Muscle of leg (tissue), 11 donors: Measurements from ENCODE around the gene SMDT1. TPM values are rescaled to one million over a fixed set of nuclear protein-coding genes. Genes with fewer than 3 reads are reported as not detected.
"Not testable (repeated sequence)": the region's sequence is repeated elsewhere in the genome, so short reads cannot be mapped to it uniquely, and the experiment has no call there.

Experiments
- DNase-seq: peaks from one replicate; pipeline ENCODE4 v3.0.0; 2013
- H3K27ac ChIP-seq: one replicate; pipeline ENCODE4 v1.5.1; 2013; ENCODE audit warnings: mild to moderate bottlenecking, low read length, control low read depth
- H3K27me3 ChIP-seq: one replicate; pipeline ENCODE4 v1.6.1; 2013; ENCODE audit warnings: low read length; ENCODE audit not compliant: control insufficient read depth, insufficient read depth
- H3K36me3 ChIP-seq: one replicate; pipeline ENCODE4 v1.6.1; 2013; ENCODE audit warnings: low read length; ENCODE audit not compliant: control insufficient read depth, insufficient read depth
- H3K4me1 ChIP-seq: one replicate; pipeline ENCODE4 v1.6.1; 2013; ENCODE audit warnings: low read length; ENCODE audit not compliant: control insufficient read depth, insufficient read depth
- H3K4me3 ChIP-seq: one replicate; pipeline ENCODE4 v1.5.1; 2013; ENCODE audit warnings: low read length, control low read depth
- H3K9me3 ChIP-seq: replicated peaks from 2 replicates; pipeline ENCODE4 v1.6.1; 2013; ENCODE audit warnings: low read depth, low read length; ENCODE audit not compliant: control insufficient read depth
- WGBS: methylation state at CpG from one replicate; pipeline ENCODE4 v1.1.5; 2013; ENCODE audit warnings: missing lambda C conversion rate; ENCODE audit not compliant: insufficient coverage; 5-methylcytosine and 5-hydroxymethylcytosine counted together
- polyA plus RNA-seq, 8 donors: library from polyadenylated mRNA; unstranded; fragments of 120-200 nt; gene quantifications; one replicate each; pipeline versions ENCODE4 v1.2.1 to v1.2.3, GENCODE V29; 2013; ENCODE audit warnings: inconsistent platforms in 1 of 8, low replicate concordance in 1 of 8; ENCODE audit not compliant: insufficient read length in 8 of 8, insufficient read depth in 1 of 8
- total RNA-seq: library from RNA; stranded (reverse); fragments of 120-200 nt; gene quantifications from one replicate; pipeline ENCODE4 v1.2.4, GENCODE V29; 2013

SMDT1 gene
- total and polyA plus RNA-seq, 9 donors = 19.6 to 171 (median 109) TPM

- Histone ChIP-seq H3K4me1 (no peaks in the 10 kb centered on the region), H3K27me3 (peaks cover 3% of the 10 kb centered on the region), H3K36me3 (no peaks in the 10 kb centered on the region), H3K27ac (no peak overlapping the region), H3K4me3 (no peak overlapping the region), H3K9me3 (no peaks in the 10 kb centered on the region)
- no peak for DNase-seq
- 92% methylated on average over 11 of the region's 16 CpGs for WGBS
These were observed 48.1 kb downstream of the SMDT1 start for GRCh38 chr22:42127606-42128005.

DNA sequence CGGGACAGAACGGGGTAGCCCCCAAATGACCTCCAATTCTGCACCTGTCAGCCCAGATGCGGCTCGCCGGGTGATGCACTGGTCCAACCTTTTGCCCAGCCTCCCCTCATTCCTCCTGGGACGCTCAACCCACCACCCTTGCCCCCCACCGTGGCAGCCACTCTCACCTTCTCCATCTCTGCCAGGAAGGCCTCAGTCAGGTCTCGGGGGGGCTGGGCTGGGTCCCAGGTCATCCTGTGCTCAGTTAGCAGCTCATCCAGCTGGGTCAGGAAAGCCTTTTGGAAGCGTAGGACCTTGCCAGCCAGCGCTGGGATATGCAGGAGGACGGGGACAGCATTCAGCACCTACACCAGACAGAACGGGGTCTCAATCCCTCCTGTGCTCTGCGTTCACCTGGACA is 48.5 kb downstream of the SMDT1 start:
- H3K4me1 ChIP-seq, H3K9me3 ChIP-seq, H3K4me3 ChIP-seq, H3K27me3 ChIP-seq, DNase-seq, H3K27ac ChIP-seq, H3K36me3 ChIP-seq: not testable (repeated sequence)
- 69% methylated on average over 5 of the region's 13 CpGs for WGBS

DNA sequence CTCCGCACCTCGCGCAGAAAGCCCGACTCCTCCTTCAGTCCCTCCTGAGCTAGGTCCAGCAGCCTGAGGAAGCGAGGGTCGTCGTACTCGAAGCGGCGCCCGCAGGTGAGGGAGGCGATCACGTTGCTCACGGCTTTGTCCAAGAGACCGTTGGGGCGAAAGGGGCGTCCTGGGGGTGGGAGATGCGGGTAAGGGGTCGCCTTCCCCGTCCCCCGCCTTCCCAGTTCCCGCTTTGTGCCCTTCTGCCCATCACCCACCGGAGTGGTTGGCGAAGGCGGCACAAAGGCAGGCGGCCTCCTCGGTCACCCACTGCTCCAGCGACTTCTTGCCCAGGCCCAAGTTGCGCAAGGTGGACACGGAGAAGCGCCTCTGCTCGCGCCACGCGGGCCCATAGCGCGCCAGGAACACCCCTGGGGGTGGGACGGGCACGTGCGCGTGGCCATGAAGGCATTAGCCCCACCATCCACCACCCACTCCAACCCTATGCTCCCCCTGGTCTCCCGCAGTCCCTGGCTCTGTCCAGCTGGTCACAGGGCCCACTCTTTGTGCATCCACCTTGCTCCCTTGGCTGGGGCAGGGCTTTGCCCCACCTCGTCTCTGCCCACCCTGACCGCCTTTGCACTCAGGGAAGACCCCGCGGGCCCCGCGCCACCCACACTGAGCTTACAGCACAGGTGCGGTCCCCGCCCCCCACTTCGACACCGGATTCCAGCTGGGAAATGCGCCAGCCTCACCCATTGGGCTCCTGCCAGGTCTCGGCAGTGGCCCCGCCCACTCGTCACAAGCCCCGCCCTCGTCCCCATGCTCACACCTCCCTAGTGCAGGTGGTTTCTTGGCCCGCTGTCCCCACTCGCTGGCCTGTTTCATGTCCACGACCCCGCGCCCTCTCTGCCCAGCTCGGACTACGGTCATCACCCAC is 49.5 kb downstream of the SMDT1 start:
- 61% methylated on average over 43 of the region's 65 CpGs for WGBS
- not testable (repeated sequence) for H3K4me3 ChIP-seq, H3K27me3 ChIP-seq, DNase-seq, H3K27ac ChIP-seq, H3K36me3 ChIP-seq, H3K9me3 ChIP-seq, H3K4me1 ChIP-seq

DNA sequence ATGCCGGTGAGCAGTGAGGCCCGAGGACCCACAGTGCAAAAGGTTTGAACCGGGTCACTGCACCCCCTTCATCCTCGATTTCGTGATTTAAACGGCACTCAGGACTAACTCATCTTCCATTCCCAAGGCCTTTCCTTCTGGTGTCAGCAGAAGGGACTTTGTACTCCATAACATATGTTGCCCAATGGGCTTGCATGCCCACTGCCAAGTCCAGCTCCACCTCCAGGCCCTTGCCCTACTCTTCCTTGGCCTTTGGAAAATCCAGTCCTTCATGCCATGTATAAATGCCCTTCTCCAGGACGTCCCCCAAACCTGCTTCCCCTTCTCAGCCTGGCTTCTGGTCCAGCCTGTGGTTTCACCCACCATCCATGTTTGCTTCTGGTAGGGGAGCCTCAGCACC is 50.7 kb downstream of the SMDT1 start:
- not testable (repeated sequence) for DNase-seq, H3K27ac ChIP-seq, H3K4me1 ChIP-seq, H3K36me3 ChIP-seq, H3K4me3 ChIP-seq, H3K9me3 ChIP-seq
- WGBS = 83% methylated on average over 1 of the region's 7 CpGs
- H3K27me3 ChIP-seq = peaks cover 12% of the 10 kb centered on the region

DNA sequence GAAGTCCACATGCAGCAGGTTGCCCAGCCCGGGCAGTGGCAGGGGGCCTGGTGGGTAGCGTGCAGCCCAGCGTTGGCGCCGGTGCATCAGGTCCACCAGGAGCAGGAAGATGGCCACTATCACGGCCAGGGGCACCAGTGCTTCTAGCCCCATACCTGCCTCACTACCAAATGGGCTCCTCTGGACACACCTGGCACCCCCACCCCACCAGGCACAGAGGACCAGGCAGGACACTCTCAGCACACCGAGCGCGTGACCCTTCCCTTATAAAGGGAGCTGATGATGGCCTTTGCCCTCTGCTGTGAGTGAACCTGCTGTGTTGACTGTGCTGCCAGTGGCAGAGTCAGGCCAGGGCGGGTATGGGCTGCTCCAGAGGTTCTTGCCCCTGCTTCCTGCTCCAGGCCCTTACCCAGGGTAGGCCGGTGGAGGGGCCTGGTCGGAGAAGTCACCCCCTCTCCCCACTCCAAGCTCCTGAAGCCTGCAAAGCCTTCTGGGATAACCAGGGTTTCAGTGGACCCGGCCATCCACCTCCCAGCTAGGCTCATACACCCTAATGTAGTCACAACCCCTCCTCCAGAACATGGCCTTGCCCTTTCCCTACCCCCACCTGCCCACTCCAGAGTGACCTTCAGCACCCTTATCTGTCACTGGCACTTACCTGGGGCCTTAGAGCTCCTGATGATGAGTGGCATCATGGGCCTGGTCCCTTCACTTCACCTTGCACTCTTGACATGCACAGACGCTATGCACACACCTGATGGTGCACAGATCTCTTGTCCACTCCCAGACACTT is 51.3 kb downstream of the SMDT1 start, which contains the start of gene CYP2D6:
CYP2D6 (minus strand) TSS at position 172 of the 793 bp plus-strand sequence; CDS start at position 153, 19 bp downstream.
- H3K9me3 ChIP-seq, DNase-seq, H3K36me3 ChIP-seq, H3K4me1 ChIP-seq, H3K27ac ChIP-seq, H3K4me3 ChIP-seq: not testable (repeated sequence)
- 83% methylated on average over 5 of the region's 14 CpGs for WGBS
- peaks cover 12% of the 10 kb centered on the region for H3K27me3 ChIP-seq

DNA sequence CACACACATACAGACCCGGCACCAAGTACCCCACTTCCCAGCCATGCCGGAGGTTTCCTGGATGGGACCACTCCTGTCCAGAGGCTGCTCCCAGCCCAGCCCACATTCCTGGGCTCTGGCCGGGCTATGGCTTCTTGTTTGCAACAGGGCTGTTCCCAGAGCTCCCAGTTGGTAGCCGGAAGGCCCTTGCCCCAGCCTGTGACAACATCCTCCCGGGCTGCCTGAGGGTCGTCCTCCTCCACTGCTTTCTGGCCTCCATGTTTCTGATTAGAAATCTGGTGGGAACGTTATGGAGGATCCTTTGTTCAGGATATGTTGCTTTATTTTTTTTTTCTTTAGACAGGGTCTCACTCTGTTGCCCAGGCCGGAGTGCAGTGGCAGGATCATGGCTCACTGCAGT is 52.1 kb downstream of the SMDT1 start:
- whole genome bisulfite sequencing = 71% methylated on average over 4 of the region's 8 CpGs
- no peaks in the 10 kb centered on the region for H3K36me3 ChIP-seq

GRCh38 chr22:42132457-42132856 is 53.0 kb downstream of the SMDT1 start:
- 90% methylated on average over 10 of the region's 13 CpGs for WGBS
- H3K9me3 ChIP-seq = no peaks in the 10 kb centered on the region
- H3K27me3 ChIP-seq = peaks cover 12% of the 10 kb centered on the region
- no peak for DNase-seq
- no peak overlapping the region for H3K27ac ChIP-seq
- no peak overlapping the region for H3K4me3 ChIP-seq
- H3K36me3 ChIP-seq = no peaks in the 10 kb centered on the region
- no peaks in the 10 kb centered on the region for H3K4me1 ChIP-seq

More for the DNA sequence above, 52.1 kb downstream of the SMDT1 start:
- no peak for DNase-seq
- Histone ChIP-seq H3K27me3 (peaks cover 12% of the 10 kb centered on the region), H3K4me3 (no peak overlapping the region), H3K9me3 (no peaks in the 10 kb centered on the region), H3K27ac (no peak overlapping the region), H3K4me1 (no peaks in the 10 kb centered on the region)

Other genes with a start within 250 kb of the SMDT1 start
- gene SREBF2, start 246.6 kb upstream of the SMDT1 start, total RNA-seq = 30.9 TPM
- 100 to 1,000 TPM in 1 of 8 donors, 10 to 100 TPM in 7; 61.7 to 106 (median 82.4) TPM for gene SREBF2, start 246.6 kb upstream of the SMDT1 start, polyA plus RNA-seq
- 0.09 TPM for gene SHISA8, start 164.6 kb upstream of the SMDT1 start, total RNA-seq
- gene SHISA8, start 164.6 kb upstream of the SMDT1 start, polyA plus RNA-seq = under 1 TPM in 7 of 8 donors, not detected in 1; 0.11 to 0.39 (median 0.22) TPM
- gene TNFRSF13C, start 152.9 kb upstream of the SMDT1 start, total RNA-seq = 0.75 TPM
- gene TNFRSF13C, start 152.9 kb upstream of the SMDT1 start, polyA plus RNA-seq = 1 to 10 TPM in 7 of 8 donors, under 1 TPM in 1; 0.91 to 2.3 (median 1.2) TPM
- 6.7 TPM for gene CENPM, start 132.5 kb upstream of the SMDT1 start, total RNA-seq
- gene CENPM, start 132.5 kb upstream of the SMDT1 start, polyA plus RNA-seq = 10 to 100 TPM in 3 of 8 donors, 1 to 10 TPM in 5; 7.5 to 11.6 (median 9.1) TPM
- 0.89 TPM for gene SEPTIN3, start 110.3 kb upstream of the SMDT1 start, total RNA-seq
- gene SEPTIN3, start 110.3 kb upstream of the SMDT1 start, polyA plus RNA-seq = 1 to 10 TPM in 4 of 8 donors, under 1 TPM in 4; 0.67 to 2.0 (median 0.90) TPM
- gene WBP2NL, start 80.9 kb upstream of the SMDT1 start, total RNA-seq = 1.0 TPM
- 1 to 10 TPM in 5 of 8 donors, under 1 TPM in 3; 0.38 to 2.3 (median 1.2) TPM for gene WBP2NL, start 80.9 kb upstream of the SMDT1 start, polyA plus RNA-seq
- 21.8 TPM for gene NAGA, start 8.9 kb upstream of the SMDT1 start, total RNA-seq
- gene NAGA, start 8.9 kb upstream of the SMDT1 start, polyA plus RNA-seq = 10 to 100 TPM; 15.1 to 28.7 (median 22.4) TPM
- 25.4 TPM for gene PHETA2, start 5.5 kb upstream of the SMDT1 start, total RNA-seq
- gene PHETA2, start 5.5 kb upstream of the SMDT1 start, polyA plus RNA-seq = 10 to 100 TPM; 18.0 to 32.1 (median 23.8) TPM
- 114 TPM for gene NDUFA6, start 11.1 kb downstream of the SMDT1 start, total RNA-seq
- gene NDUFA6, start 11.1 kb downstream of the SMDT1 start, polyA plus RNA-seq = 100 to 1,000 TPM in 2 of 8 donors, 10 to 100 TPM in 6; 78.1 to 143 (median 90.1) TPM
- gene CYP2D6, start 51.1 kb downstream of the SMDT1 start, total RNA-seq = 0.31 TPM
- 1 to 10 TPM in 6 of 8 donors, under 1 TPM in 2; 0.64 to 3.4 (median 1.6) TPM for gene CYP2D6, start 51.1 kb downstream of the SMDT1 start, polyA plus RNA-seq
- gene TCF20, start 191.0 kb downstream of the SMDT1 start, total RNA-seq = 13.7 TPM
- gene TCF20, start 191.0 kb downstream of the SMDT1 start, polyA plus RNA-seq = 10 to 100 TPM in 4 of 8 donors, 1 to 10 TPM in 4; 6.7 to 15.6 (median 10.0) TPM